Measurements from ENCODE around the gene UNC45A.
"Not testable (repeated sequence)": the region's sequence is repeated elsewhere in the genome, so short reads cannot be mapped to it uniquely, and the experiment has no call there.

UNC45A gene

DNA sequence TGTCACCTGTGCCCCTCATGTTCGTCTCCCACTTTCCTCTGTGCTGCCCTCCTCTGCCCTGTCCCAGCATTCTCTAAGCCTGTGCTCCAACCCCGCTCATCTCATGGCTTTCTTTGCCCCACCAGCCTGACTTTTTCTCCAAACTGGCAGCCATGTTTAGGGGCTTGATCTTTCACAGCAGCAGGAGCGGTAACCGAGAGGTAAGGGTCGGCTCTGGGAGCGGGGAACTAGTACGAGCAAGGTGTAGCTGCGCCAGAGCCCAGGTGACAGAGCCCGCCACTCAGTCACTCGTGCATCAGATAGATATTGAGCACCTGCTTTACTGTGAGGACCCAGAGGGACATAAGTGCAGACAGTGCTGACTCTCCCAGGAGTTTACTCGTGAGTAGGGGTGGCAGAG, 18.6 kb upstream of the UNC45A start:
- no peak for DNase-seq (ENCODE audit: low read depth)

DNA sequence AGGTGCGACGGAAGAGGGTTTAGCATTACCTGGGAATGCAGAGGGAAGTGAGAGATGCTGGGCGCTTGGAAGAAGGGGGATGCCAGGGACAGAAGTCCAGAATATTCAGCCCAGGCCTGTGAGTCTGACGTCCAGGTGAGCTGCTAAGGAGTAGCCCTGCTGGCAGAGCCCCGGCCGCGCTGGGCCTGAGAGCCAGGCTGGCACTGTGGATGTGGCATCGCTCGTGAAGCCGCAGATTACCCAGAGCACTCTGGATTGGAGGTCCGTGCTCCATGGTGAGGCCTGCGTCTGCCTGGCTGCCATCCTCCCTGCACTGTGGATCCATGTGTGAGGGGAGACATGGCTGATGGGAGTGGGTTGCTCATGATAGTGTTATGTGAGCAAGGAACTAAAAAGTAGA, 17.5 kb upstream of the UNC45A start:
- DNase-seq (ENCODE audit: low read depth) = no peak

GRCh38 chr15:90918034-90918788, 16.9 kb upstream of the UNC45A start:
- DNase-seq (ENCODE audit: low read depth) = no peak

DNA sequence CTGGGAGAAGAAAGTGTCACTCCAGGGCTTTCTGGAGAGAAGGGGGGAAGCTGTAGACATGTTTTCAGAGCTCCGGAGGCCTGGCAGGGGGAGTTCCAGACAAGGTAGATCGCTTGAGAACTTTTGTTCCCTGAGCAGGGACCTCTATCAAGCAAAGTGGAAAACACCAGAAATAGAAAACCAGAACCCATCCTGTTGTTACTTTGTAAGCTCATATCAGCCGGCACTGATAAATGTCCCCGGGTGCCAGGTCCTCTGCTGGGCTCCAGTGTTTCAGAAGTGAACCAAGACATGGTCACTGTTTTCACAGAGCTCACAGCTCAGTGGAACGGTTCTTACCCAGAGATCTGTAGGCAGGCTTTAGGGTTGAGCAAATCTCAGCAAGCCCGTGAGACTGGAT, 16.2 kb upstream of the UNC45A start:
- DNase-seq (ENCODE audit: low read depth) = no peak

GRCh38 chr15:90921887-90922286, 13.2 kb upstream of the UNC45A start:
- DNase-seq (ENCODE audit: low read depth) = no peak

GRCh38 chr15:90922712-90923322, 12.3 kb upstream of the UNC45A start:
- DNase-seq (ENCODE audit: low read depth) = not testable (repeated sequence)

DNA sequence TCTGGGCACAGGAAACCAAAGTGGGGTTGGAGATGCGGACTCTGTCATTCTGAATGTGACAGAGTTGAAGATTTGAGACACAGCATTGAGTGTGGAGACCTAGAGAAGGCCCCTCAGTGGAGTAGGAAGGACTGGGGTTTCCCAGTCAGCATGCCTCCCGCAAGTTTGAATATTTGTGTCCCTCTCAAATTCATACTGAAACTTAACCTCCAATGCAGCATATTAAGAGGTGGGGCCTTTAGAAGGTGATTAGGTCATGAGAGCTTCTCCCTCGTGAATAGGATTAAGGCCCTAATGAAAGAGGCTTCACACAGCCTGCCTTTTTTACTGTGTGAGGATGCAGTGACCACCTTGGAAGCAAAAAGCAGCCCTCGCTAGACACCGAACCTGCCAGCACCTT, 10.7 kb upstream of the UNC45A start:
- DNase-seq (ENCODE audit: low read depth) = no peak

DNA sequence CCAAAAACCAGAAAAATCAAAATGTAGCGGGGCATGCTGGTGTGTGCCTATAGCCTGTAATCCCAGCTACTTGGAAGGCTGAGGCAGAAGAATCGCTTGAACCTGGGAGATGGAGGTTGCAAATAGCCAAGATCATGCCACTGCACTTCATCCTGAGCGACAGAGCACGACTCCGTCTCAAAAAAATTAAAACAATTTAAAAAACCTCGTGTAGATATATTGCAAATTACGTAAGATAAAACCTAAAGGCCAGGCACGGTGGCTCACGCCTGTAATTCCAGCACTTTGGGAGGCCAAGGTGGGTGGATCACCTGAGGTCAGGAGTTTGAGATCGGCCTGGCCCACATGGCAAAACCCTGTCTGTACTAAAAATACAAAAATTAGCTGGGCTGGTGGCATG, 8.3 kb upstream of the UNC45A start:
- DNase-seq (ENCODE audit: low read depth) = not testable (repeated sequence)

GRCh38 chr15:90928106-90928505, 7.0 kb upstream of the UNC45A start:
- DNase-seq (ENCODE audit: low read depth) = not testable (repeated sequence)

DNA sequence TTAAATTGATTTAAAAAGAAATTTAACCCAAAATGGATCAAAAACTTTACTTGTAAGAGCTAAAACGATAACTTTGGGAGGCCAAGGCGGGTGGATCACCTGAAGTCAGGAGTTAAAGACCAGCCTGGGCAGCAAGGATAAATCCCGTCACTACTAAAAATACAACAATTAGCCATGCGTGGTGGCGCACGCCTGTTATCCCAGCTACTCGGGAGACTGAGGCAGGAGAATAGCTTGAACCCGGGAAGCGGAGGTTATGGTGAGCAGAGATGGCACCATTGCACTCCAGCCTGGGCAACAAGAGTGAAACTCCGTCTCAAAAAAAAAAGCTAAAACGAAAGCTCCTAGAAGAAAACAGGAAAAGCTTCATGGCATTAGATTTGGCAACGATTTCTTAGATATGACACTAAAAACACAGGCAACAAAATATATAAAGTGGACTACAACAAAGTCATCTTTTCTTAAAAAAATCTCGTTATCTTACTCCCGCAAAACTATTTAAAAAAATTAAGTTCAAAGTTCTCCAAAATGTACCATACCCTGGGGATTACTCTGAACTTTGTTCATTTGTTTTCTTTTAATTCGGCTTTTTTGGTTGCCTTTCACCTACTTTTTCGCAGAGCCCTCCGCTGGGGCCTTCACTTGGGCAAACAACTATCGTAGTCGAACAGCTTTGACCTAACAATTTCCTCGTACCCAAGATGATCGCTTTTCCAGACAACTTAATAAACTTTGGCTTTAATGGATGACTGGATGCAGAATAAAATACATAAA, 5.7 kb upstream of the UNC45A start:
- DNase-seq (ENCODE audit: low read depth) = no peak

DNA sequence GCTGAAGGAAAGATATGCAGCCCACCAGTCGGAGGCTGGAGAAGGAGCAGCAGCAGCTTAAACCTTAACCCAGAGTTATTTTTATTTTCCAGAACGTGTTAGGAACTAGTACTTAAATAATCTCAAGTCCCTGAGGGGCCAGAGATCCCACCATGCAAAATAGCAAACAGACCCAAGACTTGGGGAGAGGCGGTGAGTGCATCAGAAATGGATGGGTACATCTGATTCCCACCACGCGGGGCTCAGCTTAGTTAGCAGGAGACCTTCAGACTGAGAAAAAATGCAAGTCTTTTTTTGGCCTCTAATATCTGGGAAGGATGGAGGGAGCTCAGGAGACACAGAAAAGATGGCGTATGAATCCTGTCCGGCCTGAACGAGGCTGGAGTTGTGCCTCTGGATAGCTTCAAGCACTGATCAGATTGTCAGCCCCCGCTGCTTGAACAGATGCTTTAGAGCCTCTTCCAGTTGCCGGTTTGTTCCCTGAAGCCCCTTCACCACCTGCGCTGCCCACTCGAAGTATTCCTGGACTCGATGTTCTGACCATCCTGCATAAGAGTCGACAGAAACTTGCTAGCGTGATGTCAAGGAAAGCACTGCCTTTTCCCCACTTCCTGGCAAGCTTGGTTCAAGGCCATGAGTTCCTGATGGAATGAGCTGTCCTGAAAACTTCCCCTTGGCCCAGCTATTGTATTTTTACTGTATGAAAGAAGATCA, 4.1 kb upstream of the UNC45A start:
- DNase-seq (ENCODE audit: low read depth) = no peak

DNA sequence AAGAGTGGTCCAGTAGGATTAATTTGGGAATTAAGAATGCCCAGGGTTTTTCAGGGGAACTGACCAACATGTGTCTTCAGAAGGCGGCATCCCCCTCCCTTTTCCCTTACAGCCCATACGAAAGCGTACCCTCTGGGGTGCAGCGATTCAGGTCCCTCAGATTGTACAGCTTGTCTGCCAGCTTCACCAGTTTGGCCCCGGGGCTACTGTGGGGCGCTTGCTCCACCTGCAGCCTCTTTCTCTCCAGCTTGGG, 3.6 kb upstream of the UNC45A start:
- no peak for DNase-seq (ENCODE audit: low read depth)

GRCh38 chr15:90931828-90932659, 3.0 kb upstream of the UNC45A start, which contains the start of gene HDDC3:
Gene HDDC3, minus strand, starts transcription at chr15:90932549. Its CDS starts 9 bp downstream, at chr15:90932540.
- DNase-seq (ENCODE audit: low read depth) = peak; percentile 74

DNA sequence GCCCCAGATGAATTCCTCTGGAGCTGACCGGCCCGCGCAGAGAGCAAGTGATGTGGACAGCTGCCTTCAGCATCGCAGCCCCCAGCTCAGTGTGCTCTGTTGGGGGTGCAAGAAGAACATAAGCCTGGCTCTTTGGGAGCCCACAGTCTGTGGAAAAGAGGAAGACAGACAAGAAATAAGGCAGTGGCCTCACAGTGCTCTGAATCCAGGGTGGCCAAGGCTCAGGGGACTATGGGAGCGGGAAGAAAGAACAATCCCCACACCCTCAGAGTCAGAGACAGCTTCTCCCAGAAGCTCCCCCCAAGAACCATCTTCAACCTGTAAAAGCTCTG, 2.5 kb upstream of the UNC45A start:
- DNase-seq (ENCODE audit: low read depth) = no peak

DNA sequence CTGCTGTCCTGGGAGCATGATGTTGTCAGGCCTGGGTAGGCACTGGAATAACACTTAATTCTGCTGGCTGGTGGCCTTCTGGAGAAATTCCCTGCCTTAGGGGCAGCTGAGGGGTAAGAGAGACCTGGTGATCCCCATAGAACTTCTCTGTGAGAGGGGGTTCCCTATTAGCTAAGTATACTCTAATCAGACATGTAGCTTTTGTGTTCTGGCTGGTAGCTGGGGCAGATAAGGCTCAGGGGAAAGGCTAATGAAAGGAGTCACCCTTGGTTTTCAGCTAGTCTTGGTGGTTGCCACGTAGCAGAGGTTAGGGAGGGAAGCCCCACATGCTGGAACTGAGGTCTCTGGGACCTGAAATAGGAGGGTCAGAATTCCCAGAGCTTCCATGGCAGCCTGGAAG, 1.8 kb upstream of the UNC45A start:
- DNase-seq (ENCODE audit: low read depth) = no peak

DNA sequence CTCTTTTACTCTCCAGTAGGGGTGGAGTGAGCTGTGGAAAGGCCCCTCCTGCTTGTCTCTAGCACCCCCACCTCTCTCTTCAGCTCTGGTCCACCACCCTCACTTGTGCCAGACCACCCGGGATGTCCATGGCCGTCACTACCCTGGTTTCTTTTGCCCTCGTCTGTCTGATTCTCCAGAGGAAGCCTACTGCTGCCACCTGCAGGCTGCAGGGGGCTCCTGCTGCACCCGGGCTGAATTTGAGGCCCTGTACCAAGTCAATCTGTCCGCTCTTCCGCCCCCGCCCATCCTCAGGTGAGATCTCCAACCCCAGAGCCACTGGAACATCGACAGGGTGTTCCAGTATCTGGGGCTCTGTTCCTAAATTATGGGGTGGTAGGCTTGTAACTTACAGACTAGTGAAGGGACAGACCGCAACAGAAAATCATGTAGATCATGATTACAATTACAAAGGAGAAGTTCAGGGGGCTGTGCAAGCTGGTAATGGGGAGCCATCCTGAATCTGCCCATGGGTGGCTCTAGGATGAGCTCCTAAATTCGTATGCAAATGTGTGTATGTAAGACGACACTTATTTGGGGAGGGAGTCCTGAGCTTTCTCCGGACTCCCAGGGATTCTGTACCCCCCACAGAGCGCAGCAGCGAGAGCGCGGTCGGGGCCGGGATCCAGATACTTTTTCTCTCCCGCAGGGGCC, 683 bp upstream of the UNC45A start:
- DNase-seq (ENCODE audit: low read depth) = peak; percentile 63

DNA sequence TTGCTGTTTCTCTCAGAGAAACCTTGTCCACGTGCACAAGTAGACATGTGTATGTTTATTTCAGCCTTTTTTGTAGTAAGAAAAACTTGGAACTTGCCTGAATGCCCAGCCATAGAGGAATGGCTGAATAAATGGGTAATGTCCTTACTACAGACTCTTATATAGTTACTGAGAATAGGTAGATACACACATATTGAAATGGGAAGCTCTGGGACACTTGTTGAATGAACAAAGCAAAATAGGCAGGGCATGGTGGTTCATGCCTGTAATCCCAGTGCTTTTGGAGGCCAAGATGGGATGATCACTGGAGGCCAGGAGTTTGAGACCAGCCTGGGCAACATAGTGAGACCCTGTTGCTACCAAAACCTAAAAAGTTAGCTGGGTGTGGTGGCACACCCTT, 1.7 kb downstream of the UNC45A start:
- no peak for DNase-seq (ENCODE audit: low read depth)

DNA sequence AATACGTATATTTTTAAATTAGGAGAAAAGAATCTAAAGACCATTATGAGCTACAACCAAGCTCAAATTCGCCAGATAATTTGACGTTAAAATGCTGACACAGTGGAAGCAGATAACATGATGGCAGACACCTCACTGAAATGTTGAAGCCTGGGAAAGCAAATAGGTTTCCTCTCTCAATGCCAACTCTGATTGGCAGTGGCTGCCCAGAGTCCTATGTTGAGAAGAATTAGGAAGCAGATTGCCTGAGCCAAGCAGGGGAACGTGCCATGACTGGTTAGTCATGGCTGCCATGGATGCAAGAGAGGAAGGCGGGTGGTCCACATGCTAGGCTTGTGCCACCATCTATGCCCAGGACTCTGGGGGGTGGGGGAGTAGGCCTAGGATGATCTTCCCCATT, 3.2 kb downstream of the UNC45A start:
- DNase-seq (ENCODE audit: low read depth) = no peak

DNA sequence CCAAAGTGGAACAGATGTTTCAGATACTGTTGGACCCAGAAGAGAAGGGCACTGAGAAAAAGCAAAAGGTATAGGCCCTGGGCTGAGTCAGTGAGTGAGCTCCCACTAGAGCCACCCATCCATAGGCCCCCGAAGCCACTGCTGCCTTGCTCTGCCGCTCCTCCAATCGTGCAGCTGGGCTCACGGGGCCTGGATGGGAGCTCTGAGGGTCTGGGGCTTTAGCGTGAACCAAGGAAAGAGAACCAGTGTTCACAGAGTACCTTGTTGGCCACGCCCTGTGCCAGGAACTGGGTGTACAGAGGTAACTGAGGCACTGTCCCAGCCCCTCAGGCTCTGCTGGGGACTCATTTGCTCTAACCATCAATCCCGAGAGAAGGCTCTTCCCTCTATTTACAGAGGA, 4.7 kb downstream of the UNC45A start:
- no peak for DNase-seq (ENCODE audit: low read depth)

DNA sequence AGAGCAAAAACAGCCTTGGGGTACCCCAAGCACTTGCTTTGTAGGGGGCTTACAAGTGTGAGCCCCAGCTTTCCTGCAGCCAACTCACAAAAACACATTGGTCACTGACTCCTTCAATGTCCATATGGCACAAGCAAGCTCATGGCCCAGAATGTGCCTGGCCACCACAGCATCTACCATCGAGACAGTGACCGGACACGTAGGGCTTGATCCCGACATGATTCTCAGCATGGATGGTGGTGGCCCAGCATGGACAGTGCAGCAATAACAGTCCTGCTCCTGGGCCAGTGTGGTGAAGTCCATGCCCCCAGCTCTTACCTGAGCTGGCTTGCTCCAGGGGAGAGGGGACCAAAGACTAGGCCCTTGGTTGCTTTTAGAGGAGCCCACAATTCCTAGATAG, 6.0 kb downstream of the UNC45A start:
- no peak for DNase-seq (ENCODE audit: low read depth)

DNA sequence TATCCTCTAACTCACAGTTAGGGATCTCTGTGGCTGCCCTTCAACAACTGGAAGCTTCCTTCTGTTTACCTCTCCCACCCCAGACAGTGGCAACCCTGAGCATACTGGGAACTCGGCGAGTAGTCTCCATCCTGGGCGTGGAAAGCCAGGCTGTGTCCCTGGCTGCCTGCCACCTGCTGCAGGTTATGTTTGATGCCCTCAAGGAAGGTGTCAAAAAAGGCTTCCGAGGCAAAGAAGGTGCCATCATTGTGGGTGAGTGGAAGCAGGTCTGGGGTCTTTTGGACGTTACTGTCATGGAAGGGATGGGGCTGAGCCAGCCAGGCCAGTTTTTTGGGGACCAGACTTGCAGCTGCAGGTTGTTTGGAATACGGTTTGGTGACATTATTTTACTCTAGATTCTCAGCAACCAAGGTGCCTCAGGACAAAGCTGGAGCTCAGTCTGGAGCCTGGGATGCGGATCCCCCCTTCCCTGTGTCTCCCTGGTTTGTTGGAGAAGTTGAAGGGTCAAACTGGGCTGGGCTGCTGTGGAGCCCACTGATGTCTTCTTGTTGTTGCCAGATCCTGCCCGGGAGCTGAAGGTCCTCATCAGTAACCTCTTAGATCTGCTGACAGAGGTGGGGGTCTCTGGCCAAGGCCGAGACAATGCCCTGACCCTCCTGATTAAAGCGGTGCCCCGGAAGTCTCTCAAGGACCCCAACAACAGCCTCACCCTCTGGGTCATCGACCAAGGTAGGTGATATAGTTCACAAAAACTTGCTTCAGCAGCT, 7.5 kb downstream of the UNC45A start:
- DNase-seq (ENCODE audit: low read depth) = no peak
